Raji (cell line): ENCODE measurements around the gene KLHL41.
A peak's percentile ranks its signal among the peaks of the same experiment; 100 is the strongest.

Experiments
- POLR2A ChIP-seq: IDR thresholded peaks from 2 replicates; pipeline ENCODE4 v1.6.1; 2011; ENCODE audit warnings: low read depth, low read length, control low read depth; ENCODE audit not compliant: insufficient read depth

KLHL41 gene

GRCh38 chr2:169509298-169509885 lies at the start of gene KLHL41:
Gene KLHL41, plus strand, starts transcription at chr2:169509702. Its CDS starts 77 bp downstream, at chr2:169509779.
- no peak for TF ChIP-seq POLR2A

DNA sequence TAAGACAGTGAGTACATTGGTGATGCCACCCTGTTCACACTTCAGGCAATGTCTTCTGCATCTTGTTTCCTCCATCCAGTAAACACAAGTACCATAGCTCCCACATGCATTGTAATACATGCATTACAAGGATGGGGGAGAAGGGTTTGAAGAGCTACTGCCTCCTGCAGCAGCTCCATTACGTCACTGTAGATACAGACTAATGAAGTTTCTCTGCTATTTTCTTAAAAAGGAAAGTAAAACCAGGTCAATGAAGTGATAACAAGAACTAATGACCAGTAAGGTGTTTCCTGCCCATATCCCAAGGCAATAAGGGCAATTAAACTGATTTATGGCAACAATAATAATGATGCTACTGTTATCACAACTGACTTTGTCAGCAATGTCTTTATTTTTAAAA lies 48.4 kb upstream of the KLHL41 start:
- TF ChIP-seq POLR2A, result no peak

- TF ChIP-seq POLR2A, result no peak
These were observed 46.4 kb upstream of the KLHL41 start for GRCh38 chr2:169462896-169463695.

- no peak for TF ChIP-seq POLR2A
These were observed 45.0 kb upstream of the KLHL41 start for GRCh38 chr2:169464466-169464865.

DNA sequence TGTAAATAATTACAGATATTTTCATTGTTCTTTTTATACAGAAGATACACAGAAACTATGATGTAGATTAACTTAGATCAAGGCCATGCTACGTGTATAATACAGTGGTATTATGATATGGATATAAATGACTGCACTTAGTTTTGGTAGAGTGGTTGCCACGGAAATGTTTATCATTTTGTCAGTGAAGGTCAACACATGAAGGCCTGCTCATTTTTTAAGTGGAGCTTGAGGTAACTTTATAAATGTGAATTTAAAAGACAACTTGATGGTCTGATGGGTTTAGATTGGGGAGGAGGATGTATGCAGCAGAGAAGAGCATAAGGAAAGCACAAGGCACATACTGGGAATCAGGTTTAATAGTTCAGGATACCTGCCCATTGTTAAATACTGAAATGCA lies 44.6 kb upstream of the KLHL41 start:
- TF ChIP-seq POLR2A, result no peak

DNA sequence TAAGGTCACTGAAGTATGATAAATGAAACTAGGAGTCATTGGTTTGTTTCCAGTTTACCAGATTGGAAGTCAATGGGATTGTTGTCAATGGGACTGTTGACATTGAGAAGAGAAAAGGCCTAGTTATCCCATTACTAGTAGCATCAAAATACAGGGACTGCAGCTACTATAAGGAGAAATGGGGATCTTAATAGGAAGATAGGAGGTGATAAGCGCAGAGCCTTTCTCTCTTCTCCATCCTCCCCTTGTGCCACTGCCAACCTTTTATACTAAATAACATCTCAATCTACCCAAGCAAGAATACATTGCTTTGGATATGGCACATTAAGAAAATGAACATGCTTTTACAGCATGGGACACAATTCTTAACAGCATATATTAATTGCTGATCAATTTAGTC lies 40.7 kb upstream of the KLHL41 start:
- TF ChIP-seq POLR2A, result no peak

DNA sequence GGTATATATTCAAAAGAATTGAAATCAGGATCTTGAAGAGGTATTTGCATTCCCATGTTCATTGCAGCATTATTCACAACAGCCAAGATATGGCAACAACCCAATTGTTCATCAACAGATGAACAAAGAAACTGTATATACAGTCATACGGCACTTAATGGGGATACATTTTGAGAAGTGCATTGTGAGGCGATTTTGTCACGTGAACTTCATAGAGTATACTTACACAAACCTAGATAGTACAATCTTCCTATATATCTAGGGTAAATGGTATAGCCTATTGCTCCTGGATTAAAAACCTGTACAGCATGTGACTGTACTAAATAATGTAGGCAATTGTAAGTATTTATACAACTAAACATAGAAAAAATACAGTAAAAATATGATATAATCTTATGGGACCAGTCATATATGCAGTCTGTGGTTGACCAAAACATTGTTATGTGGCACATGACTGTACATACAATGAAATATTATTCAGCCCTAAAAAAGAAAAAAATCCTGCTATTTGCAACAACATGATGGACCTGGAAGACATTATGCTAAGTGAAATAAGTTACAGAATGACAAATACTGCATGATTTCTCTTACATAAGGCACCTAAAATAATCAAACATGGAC lies 39.4 kb upstream of the KLHL41 start:
- no peak for TF ChIP-seq POLR2A

- no peak for TF ChIP-seq POLR2A
These were observed 37.3 kb upstream of the KLHL41 start for GRCh38 chr2:169472249-169472648.

- TF ChIP-seq POLR2A, result no peak
These were observed 33.0 kb upstream of the KLHL41 start for GRCh38 chr2:169476459-169476858.

DNA sequence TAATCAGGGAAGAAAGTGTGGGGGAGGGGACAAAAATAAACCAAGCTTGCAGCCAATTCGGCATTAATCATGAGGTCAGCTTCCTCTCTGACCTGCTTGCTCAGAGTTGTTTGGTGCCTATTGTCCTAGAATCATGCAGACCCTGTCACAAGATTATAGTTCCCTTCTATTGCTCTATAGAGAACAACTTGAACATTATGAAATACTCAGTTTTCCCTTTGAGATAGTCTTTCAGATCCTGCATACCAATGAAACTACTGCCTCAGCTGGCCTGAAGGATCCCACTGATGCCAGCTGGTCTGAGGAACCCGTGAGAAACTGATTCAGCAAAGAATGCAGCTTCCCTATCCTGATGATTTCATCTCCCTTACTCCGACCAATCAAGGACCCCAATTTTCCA lies 31.2 kb upstream of the KLHL41 start:
- TF ChIP-seq POLR2A, result no peak

DNA sequence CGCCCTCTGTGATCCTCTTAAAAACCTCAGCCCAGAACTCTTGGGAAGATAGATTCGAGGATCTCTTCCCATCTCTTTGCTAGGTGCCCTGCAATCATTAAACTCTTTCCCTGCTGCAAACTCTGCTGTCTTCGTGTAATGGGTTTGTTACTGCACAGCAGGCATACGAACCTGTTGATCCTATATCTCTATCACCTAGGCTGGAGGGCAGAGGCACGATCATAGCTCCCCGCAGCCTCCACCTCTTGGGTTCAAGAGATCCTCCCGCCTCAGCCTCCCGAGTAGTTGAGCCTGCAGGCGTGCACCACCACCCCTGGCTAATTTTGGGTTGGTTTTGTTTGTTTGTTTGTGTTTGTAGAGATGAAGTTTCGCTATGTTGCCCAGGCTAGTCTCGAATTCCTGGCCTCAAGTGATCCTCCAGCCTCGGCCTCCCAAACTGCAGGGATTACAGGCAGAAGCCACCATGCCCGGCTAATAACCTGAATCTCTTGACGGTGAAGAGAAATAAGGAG lies 30.7 kb upstream of the KLHL41 start:
- TF ChIP-seq POLR2A, result no peak

DNA sequence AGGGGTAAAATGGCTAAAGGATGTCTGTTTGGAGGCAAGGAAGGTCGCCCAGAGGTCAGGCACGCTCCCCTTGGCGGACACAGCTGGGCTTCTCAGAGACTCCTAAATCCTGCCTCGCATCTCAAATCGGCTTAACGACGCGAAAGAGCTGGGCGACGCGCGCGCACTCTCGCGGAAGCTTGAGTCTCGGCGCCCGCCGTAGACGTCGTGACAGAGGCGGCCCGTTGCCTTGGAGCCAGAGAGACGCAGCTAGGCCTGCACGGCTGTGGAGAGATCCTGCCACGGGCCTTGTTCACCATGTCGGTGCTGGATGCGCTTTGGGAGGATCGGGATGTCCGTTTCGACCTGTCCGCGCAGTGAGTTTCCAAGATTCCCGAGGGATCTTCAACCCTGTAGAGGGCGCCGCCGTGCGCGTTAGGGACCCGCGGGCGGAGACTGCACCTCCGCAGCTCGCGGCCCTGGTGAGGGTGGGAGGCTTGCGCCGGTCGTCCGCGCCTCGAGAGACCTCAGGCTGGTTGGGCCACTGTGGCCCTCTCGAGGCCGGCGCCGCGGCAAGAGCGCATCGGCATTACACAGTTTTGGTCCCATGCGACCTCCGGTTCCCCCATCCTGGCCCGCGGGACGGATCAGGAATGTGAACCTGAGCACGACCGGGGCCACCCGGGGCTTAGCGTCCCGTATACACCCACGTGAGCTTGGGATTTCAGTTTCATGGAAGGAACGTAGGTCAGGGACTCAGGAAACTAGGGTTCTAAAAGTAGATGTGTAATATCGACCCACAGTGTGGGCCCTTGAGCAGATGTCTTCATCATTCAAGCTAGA lies 30.0 kb upstream of the KLHL41 start, which contains the start of gene BBS5:
BBS5 (plus strand) TSS at position 238 of the 822 bp plus-strand sequence; CDS start at position 298, 60 bp downstream.
- peak; percentile 58 for TF ChIP-seq POLR2A

DNA sequence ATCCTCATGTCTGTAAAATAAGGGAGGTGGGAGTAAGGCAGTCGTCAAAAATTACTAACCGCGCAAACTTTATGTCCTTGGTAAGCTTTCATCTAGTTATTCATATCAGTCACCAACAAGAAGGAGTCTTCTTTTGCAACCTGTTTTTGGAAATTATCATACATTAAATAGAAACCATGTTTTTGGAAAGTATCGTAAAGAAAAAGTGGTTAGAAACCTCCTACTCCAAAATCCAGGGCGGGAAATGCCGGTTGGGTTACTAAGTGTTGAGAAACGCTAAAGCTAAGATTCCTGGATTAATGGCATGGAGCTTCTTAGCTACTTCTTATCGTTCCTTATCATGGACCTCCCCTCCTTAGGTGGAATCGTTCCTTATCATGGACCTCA lies 29.4 kb upstream of the KLHL41 start:
- TF ChIP-seq POLR2A, result no peak

DNA sequence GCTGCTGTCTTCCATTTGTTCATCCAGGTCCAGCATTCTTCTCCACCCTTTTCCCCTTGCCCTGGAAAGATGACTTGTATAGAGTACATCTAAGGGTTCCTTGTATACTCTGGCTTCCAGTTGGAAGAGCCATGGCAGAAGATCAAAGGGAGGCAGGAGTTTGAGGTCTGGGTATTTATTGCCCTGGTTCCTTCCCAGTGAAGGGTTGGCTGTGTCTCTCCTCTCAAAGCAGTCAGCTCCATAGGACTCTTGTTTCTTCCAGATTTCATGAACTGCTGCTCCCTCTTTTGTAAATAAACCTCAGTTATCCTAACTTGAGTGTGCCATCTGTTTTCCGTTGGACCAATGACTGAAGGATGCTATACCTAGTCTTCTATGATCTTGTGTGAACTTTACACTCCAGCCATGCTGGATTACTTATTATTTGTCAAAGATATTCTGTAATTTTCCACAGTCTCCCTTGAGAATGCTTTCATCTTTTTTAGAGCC lies 23.8 kb upstream of the KLHL41 start:
- TF ChIP-seq POLR2A, result no peak

DNA sequence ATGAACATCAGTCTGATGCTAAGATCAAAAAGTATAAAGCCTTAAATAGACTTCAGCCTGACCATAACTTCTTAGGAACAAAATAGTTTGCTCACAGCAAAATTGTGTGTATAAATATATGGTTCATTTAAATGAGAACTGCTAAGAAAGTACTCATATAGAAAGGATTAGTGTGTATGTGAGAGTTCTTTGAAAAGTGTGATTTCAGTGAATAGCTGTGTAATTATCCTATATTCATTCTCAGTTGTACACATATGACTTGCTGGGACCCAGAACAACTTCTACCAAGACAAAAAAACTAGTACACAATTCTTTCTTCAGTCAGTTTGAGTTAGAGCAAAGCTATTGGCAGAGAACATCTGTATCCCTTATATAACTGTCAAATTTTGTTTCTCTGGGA lies 23.0 kb upstream of the KLHL41 start:
- no peak for TF ChIP-seq POLR2A

DNA sequence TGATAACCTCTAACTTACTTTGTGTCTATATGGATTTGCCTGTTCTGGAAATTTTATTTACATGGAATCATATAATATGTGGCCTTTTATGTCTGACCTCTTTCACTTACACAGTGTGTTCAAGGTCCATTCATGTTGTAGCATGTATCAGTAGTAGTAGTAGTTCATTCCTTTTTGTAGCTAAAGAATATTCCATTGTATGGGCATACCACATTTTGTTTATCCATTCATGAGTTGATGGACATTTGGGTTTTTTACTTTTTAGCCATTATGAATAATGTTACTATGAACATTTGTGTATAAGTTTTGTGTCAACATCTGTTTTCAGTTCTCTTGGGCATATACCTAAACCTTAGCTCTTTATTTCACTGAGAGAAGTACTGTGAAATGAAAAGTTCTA lies 18.7 kb upstream of the KLHL41 start:
- TF ChIP-seq POLR2A, result no peak

DNA sequence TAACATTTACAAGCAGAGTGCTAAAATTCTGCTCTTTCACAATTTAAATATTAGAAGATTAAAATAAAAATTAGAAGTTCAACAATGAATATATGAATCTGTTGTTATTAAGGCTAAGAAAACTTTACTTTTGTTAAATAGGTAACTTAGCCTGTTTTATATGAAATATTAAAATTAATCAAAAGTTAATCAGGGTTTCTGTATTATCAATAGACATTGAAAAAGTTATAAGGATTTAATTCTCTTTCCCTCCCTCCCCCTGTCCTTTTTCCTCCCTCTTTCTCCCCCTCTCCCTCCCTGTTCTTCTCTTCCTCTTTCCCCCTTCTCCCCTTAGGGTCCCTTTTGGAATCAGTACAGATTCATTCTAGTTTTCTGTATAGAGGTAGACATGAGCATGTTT lies 18.1 kb upstream of the KLHL41 start:
- no peak for TF ChIP-seq POLR2A
